HG03095 (cell line): ENCODE results near the gene MYO1D.
"Not testable (repeated sequence)": the region's sequence is repeated elsewhere in the genome, so short reads cannot be mapped to it uniquely, and the experiment has no call there.

ENCODE experiments used
- ATAC-seq: cut with Tn5 transposase; IDR thresholded peaks from one replicate; pipeline ENCODE4 v1.9.1; 2021; ENCODE audit warnings: moderate library complexity; ENCODE audit not compliant: unreplicated experiment

The MYO1D gene

DNA sequence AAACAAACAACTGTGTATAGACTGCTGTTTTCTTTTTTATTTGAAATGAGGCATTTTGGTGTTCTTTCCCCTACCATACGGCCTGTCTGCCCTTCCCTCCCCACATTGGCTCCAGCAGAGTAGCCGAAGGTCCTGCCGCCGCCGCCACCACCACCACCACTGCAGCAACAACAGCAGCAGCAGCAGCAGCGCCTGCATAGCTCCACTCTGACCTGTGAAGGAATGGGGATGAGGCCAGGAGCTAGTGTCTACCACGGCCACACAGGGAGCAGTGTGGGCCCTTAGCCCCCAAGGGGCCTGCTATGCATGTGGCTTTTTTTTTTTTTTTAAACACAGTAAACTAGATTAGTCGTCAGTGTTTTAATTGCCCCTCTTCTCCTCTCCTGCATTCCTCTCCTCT lies 395.7 kb downstream of the MYO1D start:
- ATAC-seq = no peak

DNA sequence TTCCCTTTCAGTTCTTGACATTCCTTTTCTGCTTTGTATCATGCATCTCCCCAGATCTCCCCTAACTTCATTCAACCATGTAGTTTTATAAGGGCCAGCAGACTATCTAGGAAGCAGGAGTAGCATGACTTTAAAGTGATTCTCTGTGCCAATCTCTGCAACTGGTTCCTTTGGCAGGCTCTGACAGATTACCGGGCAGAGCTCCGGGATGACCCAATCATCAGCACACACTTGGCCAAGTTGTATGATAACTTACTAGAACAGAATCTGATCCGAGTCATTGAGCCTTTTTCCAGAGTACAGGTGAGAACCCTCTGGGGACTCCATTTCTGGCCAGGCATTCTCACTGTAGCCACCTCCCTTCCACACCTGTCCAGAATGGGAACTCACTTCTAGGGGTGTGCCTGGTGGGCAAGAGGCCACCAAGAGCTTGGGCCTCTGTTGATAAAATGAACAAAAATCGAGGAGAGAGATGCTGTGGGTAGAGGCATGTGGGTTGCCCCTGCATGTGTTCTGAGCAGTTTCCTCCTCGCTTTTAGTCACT lies 397.8 kb downstream of the MYO1D start:
- ATAC-seq = no peak

DNA sequence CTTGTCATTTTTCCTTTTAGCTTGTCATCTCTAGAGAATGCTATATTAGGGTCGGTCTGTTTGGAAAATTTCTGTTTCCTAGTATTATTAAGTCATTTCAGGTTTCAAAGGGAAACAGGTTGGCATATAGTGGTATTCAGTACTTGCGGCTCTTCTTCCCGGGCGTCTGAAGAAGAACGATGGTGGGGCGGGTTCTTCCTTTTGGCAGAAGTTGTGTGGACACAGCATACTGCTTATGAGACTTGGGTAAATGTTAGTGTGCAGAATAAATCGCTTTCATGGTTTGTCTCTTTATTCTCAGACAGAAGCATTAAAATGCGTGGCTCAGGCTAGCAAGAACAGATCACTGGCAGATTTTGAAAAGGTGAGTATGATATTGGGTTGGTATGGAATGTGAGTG lies 399.7 kb downstream of the MYO1D start:
- ATAC-seq = no peak

DNA sequence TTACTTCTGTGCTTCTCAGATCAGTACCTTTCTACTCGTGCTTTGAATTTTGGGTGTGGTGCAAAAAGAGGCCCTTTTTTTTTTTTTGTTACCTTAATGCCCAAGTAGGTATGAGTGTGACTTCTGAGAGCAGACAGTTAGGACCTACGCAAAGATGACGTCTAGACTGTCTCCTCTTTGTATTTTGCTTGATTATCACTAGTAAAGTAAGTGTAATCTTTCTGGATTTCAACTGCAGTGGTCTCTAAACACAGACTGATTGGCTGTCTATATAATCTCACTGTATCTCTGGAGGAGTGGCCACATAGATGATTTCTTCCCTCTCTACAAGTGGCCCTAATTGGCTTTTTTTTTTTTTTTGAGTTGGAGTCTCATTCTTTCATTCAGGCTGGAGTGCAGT lies 401.7 kb downstream of the MYO1D start:
- ATAC-seq = no peak

DNA sequence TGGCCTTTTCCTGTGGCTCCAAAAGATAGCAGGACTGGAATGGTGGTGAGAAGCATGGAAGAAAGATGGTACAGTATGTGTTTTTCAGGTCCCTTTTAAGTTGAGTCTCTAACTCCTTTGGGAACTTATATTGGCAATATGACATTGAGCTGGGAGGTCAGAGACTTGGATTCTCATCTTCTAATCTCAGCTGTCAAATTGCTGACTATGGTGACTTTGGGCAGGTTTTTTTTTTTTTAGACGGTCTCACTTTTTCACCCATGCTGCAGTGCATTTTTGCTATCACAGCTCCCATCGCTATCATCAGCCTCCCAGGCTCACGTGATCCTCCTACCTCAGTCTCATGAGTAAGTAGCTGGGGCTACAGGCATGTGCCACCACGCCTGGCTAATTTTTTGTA lies 405.3 kb downstream of the MYO1D start:
- no peak for ATAC-seq

DNA sequence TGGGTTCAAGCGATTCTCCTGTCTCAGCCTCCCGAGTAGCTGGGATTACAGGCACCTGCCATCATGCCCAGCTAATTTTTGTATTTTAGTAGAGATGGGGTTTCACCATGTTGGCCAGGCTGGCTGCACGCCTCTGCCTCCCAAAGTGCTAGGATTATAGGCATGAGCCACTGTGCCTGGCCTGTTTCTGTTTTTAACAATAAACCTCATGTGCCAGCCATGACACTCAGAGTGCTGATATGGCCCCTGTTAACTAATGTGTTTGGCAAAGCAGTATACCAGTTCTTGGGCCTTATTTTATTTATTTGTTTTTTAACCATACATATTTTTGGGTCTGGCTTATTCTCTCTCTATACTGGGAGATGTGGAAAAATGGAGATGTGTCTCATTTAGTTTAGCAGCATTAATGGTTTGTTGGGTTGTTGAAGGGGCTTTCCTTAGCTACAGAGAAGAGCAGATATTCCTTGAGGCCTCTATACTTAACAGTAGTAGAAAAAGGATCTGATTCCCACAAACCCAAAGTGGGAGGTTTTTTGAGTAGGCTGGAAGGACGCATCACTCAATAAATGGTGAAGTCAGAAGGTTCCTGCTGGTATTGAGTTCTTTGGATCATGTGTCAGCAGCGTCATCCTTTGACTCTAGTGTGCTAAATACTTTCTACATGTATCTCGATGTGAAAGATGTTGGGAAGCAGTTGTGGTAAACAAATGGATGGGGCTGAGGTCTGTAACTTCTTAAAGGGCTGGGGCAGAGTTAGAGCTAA lies 406.3 kb downstream of the MYO1D start:
- no peak for ATAC-seq

DNA sequence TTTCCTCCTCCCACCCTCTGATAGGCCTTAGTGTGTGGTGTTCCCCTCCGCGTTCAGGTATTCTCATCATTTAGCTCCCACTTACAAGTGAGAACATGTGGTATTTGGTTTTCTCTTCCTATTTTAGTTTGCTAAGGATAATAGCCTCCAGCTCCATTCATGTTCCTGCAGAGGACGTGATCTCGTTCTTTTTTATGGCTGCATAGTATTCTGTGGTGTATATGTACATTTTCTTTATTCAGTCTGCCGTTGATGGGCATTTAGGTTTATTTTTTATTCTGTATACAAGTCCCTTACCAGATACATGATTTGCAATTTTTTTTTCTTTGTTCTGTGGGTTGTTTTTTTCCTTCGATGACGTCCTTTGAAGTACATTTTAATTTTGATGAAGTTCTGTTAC lies 409.0 kb downstream of the MYO1D start:
- ATAC-seq = no peak

DNA sequence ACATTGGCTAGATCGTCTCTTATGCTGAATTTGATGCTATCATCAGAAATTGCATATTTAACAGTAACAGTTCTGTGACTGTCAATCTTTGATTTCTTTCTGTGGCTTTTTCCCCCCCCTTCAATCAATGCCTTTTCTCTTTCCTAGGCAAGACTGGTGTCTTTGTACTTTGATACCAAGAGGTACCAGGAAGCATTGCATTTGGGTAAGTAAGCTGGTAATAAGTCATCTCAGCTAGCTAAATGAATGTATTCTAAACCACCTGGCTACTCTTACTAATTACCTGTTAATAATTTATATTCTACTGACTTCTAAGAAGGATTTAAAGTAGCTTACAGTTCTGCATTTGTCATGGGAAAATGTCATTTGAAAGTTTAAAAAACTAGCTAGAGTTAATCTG lies 412.6 kb downstream of the MYO1D start:
- no peak for ATAC-seq

DNA sequence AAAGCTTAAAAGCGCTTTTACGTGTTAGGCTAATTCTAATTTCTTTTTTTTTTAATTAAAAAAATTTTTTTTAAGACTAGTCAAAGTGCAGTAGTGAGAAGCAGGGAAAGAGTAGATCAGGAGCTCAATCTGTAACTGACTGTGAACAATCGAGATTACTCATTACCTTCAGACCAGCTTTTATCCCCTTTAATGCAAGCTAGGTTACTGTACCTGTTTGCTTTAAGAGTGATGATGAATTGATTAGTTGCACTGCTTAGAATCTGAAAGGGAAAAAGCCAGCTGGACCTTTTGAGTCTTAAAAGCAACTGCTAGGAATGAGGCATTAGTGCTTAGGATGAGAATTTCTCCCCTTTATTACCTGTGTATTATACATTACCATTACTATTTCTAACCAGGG lies 413.6 kb downstream of the MYO1D start:
- no peak for ATAC-seq

DNA sequence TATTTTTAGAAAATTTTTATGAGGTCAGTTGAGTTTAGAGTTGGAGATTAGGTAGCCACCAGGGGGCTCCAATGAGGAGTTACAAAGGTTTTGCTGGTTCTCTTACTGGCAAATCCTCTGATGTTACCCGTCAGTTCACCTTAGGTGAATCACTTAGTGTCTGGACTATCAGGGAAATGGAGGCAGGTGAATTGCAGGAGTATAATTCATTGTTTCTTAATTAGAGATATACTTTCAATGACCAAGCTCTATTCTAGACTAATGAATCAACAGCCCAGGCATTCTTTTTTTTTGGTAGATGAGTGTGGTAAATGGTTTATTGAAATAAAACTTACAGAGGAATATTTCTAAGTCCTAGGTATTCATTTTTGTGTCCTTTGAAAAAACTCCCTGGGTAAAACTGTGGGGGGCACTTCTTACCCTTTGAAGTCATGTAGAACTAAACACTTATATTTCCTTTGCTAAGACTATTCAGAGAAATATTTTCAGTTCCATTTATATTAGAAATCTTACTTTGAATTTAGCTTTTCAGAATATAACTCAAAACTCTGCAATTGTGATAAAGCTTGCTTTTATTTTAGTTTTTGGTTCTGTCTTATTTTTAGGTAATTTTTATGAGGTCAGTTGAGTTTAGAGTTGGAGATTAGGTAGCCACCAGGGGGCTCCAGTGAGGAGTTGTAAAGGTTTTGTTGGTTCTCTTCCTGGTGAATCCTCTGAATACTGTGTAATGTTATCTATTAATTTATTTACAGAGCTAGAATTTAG lies 414.9 kb downstream of the MYO1D start:
- ATAC-seq = no peak

DNA sequence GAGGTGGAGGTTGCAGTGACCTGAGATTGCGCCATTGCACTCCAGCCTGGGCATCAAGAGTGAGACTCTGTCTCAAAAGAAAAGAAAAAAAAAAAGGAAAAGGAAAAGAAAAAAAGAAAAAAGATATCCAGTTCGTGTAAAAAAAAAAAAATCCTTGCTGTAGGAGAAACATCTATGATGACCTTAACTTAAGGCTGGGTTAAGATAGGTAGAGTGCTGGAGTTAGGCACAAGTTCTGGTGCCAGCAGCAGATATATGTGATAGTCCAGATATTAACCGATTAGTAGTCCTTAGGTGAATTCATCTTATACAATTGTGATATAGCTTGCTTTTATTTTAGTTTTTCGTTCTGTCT lies 415.4 kb downstream of the MYO1D start:
- no peak for ATAC-seq

DNA sequence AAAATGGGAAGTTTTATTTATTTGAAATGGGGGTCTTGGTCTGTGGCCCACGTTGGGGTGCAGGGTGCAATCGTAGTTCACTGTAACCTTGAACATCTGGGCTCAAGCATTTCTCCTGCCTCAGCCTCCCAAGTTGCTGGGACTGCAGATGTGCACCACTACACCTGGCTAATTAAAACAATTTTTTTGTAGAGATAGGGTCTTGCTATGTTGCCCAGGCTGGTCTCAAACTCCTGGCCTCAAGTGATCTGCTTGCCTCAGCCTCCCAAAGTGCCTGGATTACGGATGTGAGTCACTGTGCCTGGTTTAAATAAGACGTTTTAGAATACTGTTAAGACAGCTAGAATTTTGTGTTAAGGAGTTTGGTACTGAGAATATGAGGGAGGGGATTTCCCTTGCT lies 416.9 kb downstream of the MYO1D start:
- ATAC-seq = no peak

DNA sequence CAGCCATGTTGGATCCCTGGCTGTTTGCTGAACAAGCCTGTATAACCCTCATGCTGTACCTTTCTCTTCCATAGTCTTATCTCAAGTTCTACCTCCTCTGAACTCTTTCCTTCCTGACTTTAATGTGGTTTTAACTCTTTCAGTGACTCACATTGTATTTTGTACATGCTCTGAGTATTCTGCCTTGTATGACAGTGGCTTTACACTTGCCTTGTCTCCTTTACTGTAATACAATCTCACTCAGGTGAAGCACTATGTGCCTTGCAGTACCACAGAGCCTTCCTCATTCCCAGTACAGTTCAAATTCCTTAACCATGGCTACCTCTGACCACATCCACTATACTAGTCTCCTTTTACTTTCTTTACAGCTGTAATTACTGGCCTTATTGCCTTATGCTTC lies 418.6 kb downstream of the MYO1D start:
- no peak for ATAC-seq

DNA sequence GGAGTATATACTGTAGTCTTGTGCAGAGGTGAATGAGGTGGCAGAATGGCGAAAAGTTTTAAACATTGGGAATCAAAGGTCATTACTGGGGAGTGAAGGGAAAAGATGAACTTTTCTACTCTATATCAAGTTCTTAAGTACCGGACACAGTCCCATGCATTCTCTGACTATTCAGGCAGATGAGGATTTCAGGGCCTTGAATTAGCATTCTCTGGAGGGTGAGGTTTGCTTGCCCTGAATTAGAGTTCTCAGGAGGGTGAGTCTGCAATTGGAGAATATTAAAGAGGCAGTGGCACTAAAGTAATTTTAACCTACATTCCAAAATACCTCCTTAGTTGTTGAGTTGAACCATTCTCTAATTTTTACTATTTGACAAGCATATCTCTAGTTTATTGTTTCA lies 423.6 kb downstream of the MYO1D start:
- ATAC-seq = no peak

DNA sequence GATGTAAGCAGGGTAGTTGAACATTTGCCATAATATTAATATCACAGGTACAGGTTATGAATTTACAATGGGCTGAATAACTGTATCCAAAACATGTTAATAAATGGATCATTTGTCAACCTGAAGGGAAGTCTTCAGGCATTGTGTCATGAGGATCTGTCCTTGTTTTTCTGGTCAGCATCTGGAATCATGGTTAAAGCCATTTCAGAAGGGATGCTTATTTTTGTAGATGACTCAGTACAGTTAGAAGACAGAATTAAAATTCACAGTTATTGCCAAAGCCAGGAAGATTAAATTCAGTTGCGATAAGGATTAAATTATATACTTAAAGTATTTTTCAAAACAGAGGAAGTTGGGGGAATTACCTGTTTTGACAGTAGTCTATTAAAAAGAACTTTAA lies 424.6 kb downstream of the MYO1D start:
- no peak for ATAC-seq

DNA sequence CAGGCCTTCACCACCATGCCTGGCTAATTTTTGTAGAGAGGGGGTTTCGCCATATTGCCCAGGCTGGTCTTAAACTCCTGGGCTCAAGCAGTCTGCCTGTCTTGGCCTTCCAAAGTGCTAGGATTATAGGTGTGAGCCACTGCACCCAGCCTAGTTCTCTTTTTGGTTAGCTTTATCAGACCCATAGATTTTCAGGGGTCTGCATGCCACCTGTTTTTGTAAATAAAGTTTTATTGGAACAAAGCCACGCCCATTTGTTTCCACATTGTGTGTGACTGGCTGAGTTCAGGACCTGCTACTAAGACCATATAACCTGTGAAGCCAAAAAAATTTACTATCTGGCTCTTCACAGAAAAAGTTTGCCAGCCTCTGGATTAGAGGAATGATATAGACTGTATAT lies 425.0 kb downstream of the MYO1D start:
- no peak for ATAC-seq

DNA sequence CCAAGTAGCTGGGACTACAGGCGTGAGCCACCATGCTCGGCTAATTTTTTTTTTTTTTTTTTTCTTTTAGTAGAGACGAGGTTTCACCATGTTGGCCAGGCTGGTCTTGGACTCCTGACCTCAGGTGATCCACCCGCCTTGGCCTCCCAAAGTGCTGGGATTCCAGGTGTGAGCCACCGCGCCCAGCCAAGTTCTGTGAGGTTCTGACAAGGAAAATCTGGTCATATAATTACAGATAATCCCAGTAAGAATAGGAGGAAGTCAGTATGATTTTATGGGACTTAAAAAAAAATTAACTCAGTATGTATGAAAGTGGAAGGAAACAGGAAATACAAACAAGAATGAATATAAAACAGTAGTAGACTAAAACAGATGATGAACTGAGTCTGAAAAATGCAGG lies 426.5 kb downstream of the MYO1D start:
- not testable (repeated sequence) for ATAC-seq

DNA sequence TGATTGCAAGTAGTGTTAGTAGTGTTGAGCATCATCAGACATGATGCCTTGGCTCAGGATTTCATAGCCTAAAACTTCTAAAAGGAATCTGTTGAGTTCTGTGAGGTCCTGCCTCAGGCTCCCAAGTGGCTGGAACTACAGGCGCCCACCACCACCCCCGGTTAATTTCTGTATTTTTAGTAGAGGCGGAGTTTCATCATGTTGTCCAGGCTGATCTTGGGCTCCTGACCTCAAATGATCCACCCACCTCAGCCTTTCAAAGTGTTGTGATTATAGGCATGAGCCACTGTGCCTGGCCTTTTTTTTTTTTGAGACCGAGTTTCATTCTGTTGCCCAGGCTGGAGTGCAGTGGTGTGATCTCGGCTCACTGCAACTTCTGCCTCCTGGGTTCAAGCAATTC lies 427.0 kb downstream of the MYO1D start:
- ATAC-seq = no peak

DNA sequence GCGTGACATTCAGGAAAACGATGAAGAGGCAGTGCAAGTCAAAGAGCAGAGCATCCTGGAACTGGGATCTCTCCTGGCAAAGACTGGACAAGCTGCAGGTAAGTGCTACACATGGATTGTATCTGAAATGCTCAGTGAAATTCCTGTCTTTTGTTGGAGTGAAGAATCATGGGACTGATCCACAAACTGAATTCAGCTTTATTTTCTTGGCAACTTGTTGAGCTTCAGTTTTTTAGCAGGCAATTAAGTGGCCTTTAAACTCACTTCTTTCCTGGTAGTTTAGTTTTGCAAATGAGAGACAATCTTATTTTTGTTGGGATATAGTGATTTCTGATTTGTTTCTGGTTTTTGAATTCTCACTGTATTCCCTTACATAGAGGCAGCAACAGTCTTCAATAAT lies 430.0 kb downstream of the MYO1D start:
- no peak for ATAC-seq

DNA sequence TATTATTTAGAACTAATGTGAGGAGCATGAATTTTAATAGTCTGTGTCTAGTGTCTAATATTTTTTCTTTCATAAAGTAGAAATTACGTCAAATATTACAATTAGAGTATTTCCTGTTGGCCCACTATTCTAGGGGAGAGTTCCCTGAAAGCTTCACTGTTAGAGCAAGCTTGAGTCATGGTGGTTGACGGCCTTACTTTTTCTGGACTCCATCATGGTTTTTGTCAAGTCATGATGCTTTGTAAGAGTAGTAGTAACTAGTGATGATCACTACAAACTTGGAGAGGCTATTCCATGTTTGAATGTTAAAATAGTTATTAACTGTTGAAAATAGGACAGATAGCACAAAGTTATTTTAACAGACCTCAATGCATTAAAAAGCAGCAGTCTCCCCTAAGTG lies 431.0 kb downstream of the MYO1D start:
- no peak for ATAC-seq

DNA sequence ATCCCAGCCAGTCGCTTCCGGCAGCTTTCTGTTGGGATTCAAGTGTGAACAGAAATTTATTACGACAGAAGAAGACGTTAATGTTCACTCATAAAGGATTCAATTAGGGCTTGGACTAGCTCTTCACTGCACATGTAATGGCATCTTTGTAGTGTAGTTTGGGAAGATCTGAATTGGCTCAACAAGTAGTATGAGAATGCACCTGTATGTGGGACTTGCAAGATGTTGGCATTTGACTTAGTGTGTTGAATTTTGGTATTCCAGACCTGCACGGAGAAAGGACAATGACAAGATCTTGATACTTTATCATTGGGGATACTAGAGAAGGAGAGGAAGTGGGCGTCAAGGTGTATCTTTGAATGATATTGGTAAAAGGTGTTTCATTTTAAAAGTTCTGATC lies 431.4 kb downstream of the MYO1D start:
- no peak for ATAC-seq

DNA sequence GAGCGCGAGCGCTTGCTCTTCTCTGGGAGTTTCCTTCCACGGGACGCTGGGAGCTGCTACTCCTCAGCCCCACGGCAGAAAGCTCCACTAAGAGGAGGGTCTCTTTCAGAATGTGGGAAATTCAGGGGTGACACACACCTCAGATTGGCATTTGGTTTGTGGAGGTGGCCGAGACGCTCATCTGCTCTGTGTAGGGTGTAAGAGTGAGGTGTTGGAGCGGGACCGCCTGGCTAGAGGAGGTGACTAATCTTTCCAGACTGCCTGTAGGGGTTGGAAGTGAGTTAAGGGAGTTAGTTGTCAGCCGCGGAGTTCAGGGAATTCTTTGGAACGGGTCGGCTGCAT lies 431.9 kb downstream of the MYO1D start:
- no peak for ATAC-seq
